ENCODE measurements around the gene EDC3. TPM values are rescaled to one million over a fixed set of nuclear protein-coding genes. Genes with fewer than 3 reads are reported as not detected.
"Not testable (repeated sequence)": the region's sequence is repeated elsewhere in the genome, so short reads cannot be mapped to it uniquely, and the experiment has no call there.

Gene EDC3
- total and polyA plus RNA-seq, 8 donors: 27.9 to 43.6 (median 36.7) TPM

- no peaks in the 10 kb centered on the region for H3K27me3 ChIP-seq
- DNase-seq (no peak), ATAC-seq (no peak)
- H3K4me1 ChIP-seq: peaks cover 6 to 22% of the 10 kb centered on the region in 2 donors
- H3K9me3 ChIP-seq: no peaks in the 10 kb centered on the region
- peaks cover 0 to 18% of the 10 kb centered on the region in 2 donors for H3K36me3 ChIP-seq
- no peak for TF ChIP-seq CTCF (IDR thresholded peaks at IDR 0.05)
- intact Hi-C loops (cut with DNase I): no loop called here
- H3K4me3 ChIP-seq: peak overlapping the region; percentile 61 to 71
- H3K27ac ChIP-seq: peak overlapping the region; percentile 86 to 88
These were observed 96.7 kb downstream of the EDC3 start for GRCh38 chr15:74599156-74599555.

GRCh38 chr15:74598126-74598842, 97.5 kb downstream of the EDC3 start:
- peak; percentile 89 to 96 (median 94) for DNase-seq
- no peaks in the 10 kb centered on the region for H3K27me3 ChIP-seq
- H3K4me1 ChIP-seq: peaks cover 6 to 22% of the 10 kb centered on the region in 2 donors
- peak; percentile 98 for ATAC-seq
- TF ChIP-seq CTCF (IDR thresholded peaks at IDR 0.05): no peak
- intact Hi-C loops (cut with DNase I): no loop called here
- H3K27ac ChIP-seq: peak overlapping the region; percentile 86 to 88
- peak overlapping the region; percentile 61 to 71 for H3K4me3 ChIP-seq
- H3K9me3 ChIP-seq: no peaks in the 10 kb centered on the region
- H3K36me3 ChIP-seq: peaks cover 0 to 27% of the 10 kb centered on the region in 2 donors

- H3K4me1 ChIP-seq: peaks cover 6 to 22% of the 10 kb centered on the region in 2 donors
- intact Hi-C loops (cut with DNase I); H3K9me3 ChIP-seq: not testable (repeated sequence)
These were observed 98.6 kb downstream of the EDC3 start for GRCh38 chr15:74597146-74597705.

GRCh38 chr15:74596736-74597135, 99.1 kb downstream of the EDC3 start:
- H3K27ac ChIP-seq; intact Hi-C loops (cut with DNase I); H3K4me3 ChIP-seq; ATAC-seq; H3K27me3 ChIP-seq; H3K9me3 ChIP-seq; DNase-seq: not testable (repeated sequence)
- Histone ChIP-seq H3K4me1 (peaks cover 6 to 22% of the 10 kb centered on the region in 2 donors), H3K36me3 (peaks cover 0 to 42% of the 10 kb centered on the region in 2 donors)

More at GRCh38 chr15:74597146-74597705, 98.6 kb downstream of the EDC3 start:
- not testable (repeated sequence) for DNase-seq, H3K27me3 ChIP-seq, H3K4me3 ChIP-seq, H3K27ac ChIP-seq, ATAC-seq
- H3K36me3 ChIP-seq: peaks cover 0 to 37% of the 10 kb centered on the region in 2 donors

- Histone ChIP-seq H3K36me3 (peaks cover 0 to 57% of the 10 kb centered on the region in 2 donors), H3K27me3 (no peaks in the 10 kb centered on the region), H3K27ac (no peak overlapping the region), H3K4me1 (peaks cover 6 to 22% of the 10 kb centered on the region in 2 donors), H3K9me3 (no peaks in the 10 kb centered on the region), H3K4me3 (no peak overlapping the region)
- intact Hi-C loops (cut with DNase I): no loop called here
- DNase-seq (no peak), ATAC-seq (no peak)
- TF ChIP-seq CTCF (IDR thresholded peaks at IDR 0.05): no peak
These were observed 100.6 kb downstream of the EDC3 start for GRCh38 chr15:74595271-74595670.

- H3K27ac ChIP-seq: no peak overlapping the region
- TF ChIP-seq CTCF (IDR thresholded peaks at IDR 0.05): no peak
- H3K27me3 ChIP-seq: no peaks in the 10 kb centered on the region
- peaks cover 5 to 24% of the 10 kb centered on the region in 2 donors for H3K4me1 ChIP-seq
- ATAC-seq (no peak), DNase-seq (no peak)
- intact Hi-C loops (cut with DNase I): no loop called here
- no peaks in the 10 kb centered on the region for H3K9me3 ChIP-seq
- no peak overlapping the region for H3K4me3 ChIP-seq
- peaks cover 0 to 65% of the 10 kb centered on the region in 2 donors for H3K36me3 ChIP-seq
These were observed 101.4 kb downstream of the EDC3 start for GRCh38 chr15:74594455-74594854.

All from left lung (tissue), 10 donors.